ENCODE results near the gene TRDMT1. TPM values are rescaled to one million over a fixed set of nuclear protein-coding genes. Genes with fewer than 3 reads are reported as not detected.
A peak's percentile ranks its signal among the peaks of the same experiment; 100 is the strongest.

The TRDMT1 gene
- total and polyA plus RNA-seq, 7 experiments from 2014 or later, result 9.7 to 30.6 (median 15.2) TPM

DNA sequence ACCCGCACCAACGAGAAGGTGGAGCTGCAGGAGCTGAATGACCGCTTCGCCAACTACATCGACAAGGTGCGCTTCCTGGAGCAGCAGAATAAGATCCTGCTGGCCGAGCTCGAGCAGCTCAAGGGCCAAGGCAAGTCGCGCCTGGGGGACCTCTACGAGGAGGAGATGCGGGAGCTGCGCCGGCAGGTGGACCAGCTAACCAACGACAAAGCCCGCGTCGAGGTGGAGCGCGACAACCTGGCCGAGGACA is 28.2 kb upstream of the TRDMT1 start:
- peaks cover 0 to 3% (median 0%) of the 10 kb centered on the region in 5 donors for H3K27me3 Mint-ChIP-seq
- peak overlapping the region; percentile 87 to 100 (median 97) for H3K4me3 Mint-ChIP-seq
- peaks cover 28 to 43% (median 29%) of the 10 kb centered on the region in 3 experiments for H3K36me3 ChIP-seq (ENCODE audit: control insufficient read depth in 2 of 3, insufficient read depth in 3 of 3, low read length in 3 of 3)
- ChIA-PET CTCF (interaction anchor here (0.6 to 2.5 kb wide), 9 partner anchors 12 to 413 kb away, joined by 3 to 18 read pairs (median 4); partner anchors contain the start of genes RSU1 and TRDMT1), POLR2A (interaction anchor here (0.6 to 8.3 kb wide), 26 partner anchors 8 to 417 kb away, joined by 3 to 167 read pairs (median 4); partner anchors contain the start of genes RSU1, STAM and TRDMT1)
- H3K27ac Mint-ChIP-seq, result peak overlapping the region; percentile 91 to 100 (median 97)
- H3K9me3 ChIP-seq (ENCODE audit: control insufficient read depth in 2 of 3, low read length in 3 of 3), result no peaks in the 10 kb centered on the region
- peaks cover 5 to 51% (median 13%) of the 10 kb centered on the region in 5 donors for H3K36me3 Mint-ChIP-seq
- no peak for DNase-seq
- H3K9me3 Mint-ChIP-seq, result no peaks in the 10 kb centered on the region
- ATAC-seq, result no peak
- peak overlapping the region; percentile 83 for H3K27ac ChIP-seq (ENCODE audit: low read depth, low read length)
- H3K4me1 ChIP-seq (ENCODE audit: control insufficient read depth in 2 of 2, insufficient read depth in 2 of 2, low read length in 2 of 2), result peaks cover 44% of the 10 kb centered on the region in 2 donors
- intact Hi-C loops (cut with micrococcal nuclease), result loop anchor here (2.0 to 10.0 kb wide), 2 partner anchors 1425 to 1429 kb away; partner anchors contain the start of genes ARL5B (in 2 of the 2) and NSUN6 (in 1 of the 2)
- H3K27me3 ChIP-seq (ENCODE audit: control insufficient read depth in 2 of 2, insufficient read depth in 2 of 2, low read length in 2 of 2), result no peaks in the 10 kb centered on the region
- H3K4me1 Mint-ChIP-seq, result peaks cover 23 to 65% (median 62%) of the 10 kb centered on the region in 7 donors
- H3K4me3 ChIP-seq (ENCODE audit: low read length), result peak overlapping the region; percentile 93

DNA sequence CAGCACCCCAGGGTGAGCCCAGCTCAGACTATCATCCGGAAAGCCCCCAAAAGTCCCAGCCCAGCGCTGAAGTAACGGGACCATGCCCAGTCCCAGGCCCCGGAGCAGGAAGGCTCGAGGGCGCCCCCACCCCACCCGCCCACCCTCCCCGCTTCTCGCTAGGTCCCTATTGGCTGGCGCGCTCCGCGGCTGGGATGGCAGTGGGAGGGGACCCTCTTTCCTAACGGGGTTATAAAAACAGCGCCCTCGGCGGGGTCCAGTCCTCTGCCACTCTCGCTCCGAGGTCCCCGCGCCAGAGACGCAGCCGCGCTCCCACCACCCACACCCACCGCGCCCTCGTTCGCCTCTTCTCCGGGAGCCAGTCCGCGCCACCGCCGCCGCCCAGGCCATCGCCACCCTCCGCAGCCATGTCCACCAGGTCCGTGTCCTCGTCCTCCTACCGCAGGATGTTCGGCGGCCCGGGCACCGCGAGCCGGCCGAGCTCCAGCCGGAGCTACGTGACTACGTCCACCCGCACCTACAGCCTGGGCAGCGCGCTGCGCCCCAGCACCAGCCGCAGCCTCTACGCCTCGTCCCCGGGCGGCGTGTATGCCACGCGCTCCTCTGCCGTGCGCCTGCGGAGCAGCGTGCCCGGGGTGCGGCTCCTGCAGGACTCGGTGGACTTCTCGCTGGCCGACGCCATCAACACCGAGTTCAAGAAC is 27.7 kb upstream of the TRDMT1 start:
- H3K27ac Mint-ChIP-seq, result peak overlapping the region; percentile 91 to 100 (median 97)
- H3K9me3 ChIP-seq (ENCODE audit: control insufficient read depth in 2 of 3, low read length in 3 of 3), result no peaks in the 10 kb centered on the region
- ATAC-seq (peak; percentile 58), DNase-seq (peak in 8 of 9 donors; percentile 61 to 83 (median 64))
- H3K36me3 Mint-ChIP-seq, result peaks cover under 1 to 47% (median 9%) of the 10 kb centered on the region in 5 donors
- no peaks in the 10 kb centered on the region for H3K9me3 Mint-ChIP-seq
- peaks cover 0 to 3% (median 0%) of the 10 kb centered on the region in 5 donors for H3K27me3 Mint-ChIP-seq
- H3K4me3 Mint-ChIP-seq, result peak overlapping the region; percentile 87 to 100 (median 97)
- H3K4me1 ChIP-seq (ENCODE audit: control insufficient read depth in 2 of 2, insufficient read depth in 2 of 2, low read length in 2 of 2), result peaks cover 39 to 44% of the 10 kb centered on the region in 2 donors
- no peaks in the 10 kb centered on the region for H3K27me3 ChIP-seq (ENCODE audit: control insufficient read depth in 2 of 2, insufficient read depth in 2 of 2, low read length in 2 of 2)
- CTCF ChIA-PET, result interaction anchor here (0.6 to 2.5 kb wide), 9 partner anchors 12 to 412 kb away, joined by 3 to 18 read pairs (median 4); partner anchors contain the start of genes RSU1 and TRDMT1
- intact Hi-C loops (cut with micrococcal nuclease), result loop anchor here (2.0 to 10.0 kb wide), 2 partner anchors 1426 to 1430 kb away; partner anchors contain the start of genes ARL5B (in 2 of the 2) and NSUN6 (in 1 of the 2)
- peaks cover 21 to 62% (median 58%) of the 10 kb centered on the region in 7 donors for H3K4me1 Mint-ChIP-seq
- peak overlapping the region; percentile 83 for H3K27ac ChIP-seq (ENCODE audit: low read depth, low read length)
- H3K4me3 ChIP-seq (ENCODE audit: low read length), result peak overlapping the region; percentile 93
- peaks cover 23 to 39% (median 24%) of the 10 kb centered on the region in 3 experiments for H3K36me3 ChIP-seq (ENCODE audit: control insufficient read depth in 2 of 3, insufficient read depth in 3 of 3, low read length in 3 of 3)
- POLR2A ChIA-PET, result interaction anchor here (0.6 to 8.3 kb wide), 28 partner anchors 9 to 415 kb away, joined by 3 to 167 read pairs (median 4); partner anchors contain the start of genes RSU1, STAM and TRDMT1

DNA sequence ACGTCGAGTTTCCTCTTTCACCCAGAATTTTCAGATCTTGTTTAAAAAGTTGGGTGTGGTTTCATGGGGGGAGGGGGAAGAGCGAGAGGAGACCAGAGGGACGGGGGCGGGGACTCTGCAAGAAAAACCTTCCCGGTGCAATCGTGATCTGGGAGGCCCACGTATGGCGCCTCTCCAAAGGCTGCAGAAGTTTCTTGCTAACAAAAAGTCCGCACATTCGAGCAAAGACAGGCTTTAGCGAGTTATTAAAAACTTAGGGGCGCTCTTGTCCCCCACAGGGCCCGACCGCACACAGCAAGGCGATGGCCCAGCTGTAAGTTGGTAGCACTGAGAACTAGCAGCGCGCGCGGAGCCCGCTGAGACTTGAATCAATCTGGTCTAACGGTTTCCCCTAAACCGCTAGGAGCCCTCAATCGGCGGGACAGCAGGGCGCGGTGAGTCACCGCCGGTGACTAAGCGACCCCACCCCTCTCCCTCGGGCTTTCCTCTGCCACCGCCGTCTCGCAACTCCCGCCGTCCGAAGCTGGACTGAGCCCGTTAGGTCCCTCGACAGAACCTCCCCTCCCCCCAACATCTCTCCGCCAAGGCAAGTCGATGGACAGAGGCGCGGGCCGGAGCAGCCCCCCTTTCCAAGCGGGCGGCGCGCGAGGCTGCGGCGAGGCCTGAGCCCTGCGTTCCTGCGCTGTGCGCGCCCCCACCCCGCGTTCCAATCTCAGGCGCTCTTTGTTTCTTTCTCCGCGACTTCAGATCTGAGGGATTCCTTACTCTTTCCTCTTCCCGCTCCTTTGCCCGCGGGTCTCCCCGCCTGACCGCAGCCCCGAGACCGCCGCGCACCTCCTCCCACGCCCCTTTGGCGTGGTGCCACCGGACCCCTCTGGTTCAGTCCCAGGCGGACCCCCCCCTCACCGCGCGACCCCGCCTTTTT is 26.9 kb upstream of the TRDMT1 start, which contains the start of gene VIM:
Gene VIM, plus strand, starts transcription at position 151 of the 925 bp plus-strand sequence. CDS start 1,182 bp downstream, outside the sequence.
- peaks cover 25 to 61% (median 55%) of the 10 kb centered on the region in 7 donors for H3K4me1 Mint-ChIP-seq
- H3K4me3 Mint-ChIP-seq, result peak within 1 kb of the TSS; percentile 87 to 100 (median 97)

DNA sequence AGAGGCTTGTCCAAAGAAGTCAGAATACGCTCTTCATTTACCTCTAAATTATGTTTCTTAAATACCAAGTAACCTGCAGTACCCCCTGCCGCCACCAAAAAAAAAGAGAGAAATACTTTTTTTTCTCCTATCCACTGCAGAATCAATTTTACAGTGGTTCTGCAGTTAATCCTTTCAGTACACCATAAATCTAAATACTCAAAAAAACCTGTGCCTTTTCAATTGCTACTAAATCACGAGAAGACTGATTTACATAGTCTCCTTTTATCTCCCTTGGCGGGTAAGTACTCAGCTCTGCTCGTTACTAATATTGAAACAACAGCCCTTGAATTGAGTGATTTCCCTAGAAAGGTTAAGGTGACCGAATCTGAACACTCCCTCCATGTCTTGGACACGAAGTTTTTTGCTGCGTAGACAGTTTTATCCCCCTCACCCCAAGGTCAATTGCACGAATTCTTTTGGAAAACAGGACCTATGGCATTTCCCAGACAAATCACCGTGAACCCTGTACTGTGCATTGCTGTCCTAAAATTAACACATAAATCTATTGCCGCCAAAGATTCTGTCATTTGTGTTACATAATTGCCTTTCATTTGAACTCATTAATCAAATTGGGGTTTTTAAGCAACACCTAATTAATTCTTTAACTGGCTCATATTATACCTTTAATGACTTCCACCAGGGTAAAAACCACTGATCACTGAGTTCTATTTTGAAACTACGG is 26.1 kb upstream of the TRDMT1 start:
- intact Hi-C loops (cut with micrococcal nuclease), result loop anchor here (1.0 to 10.0 kb wide), 6 partner anchors 11 to 1431 kb away; partner anchors contain the start of genes ARL5B (in 2 of the 2) and NSUN6 (in 1 of the 2)
- H3K9me3 Mint-ChIP-seq, result no peaks in the 10 kb centered on the region
- peak overlapping the region; percentile 83 for H3K27ac ChIP-seq (ENCODE audit: low read depth, low read length)
- H3K36me3 Mint-ChIP-seq, result peaks cover 0 to 46% (median 7%) of the 10 kb centered on the region in 5 donors
- H3K27ac Mint-ChIP-seq, result peak overlapping the region; percentile 91 to 100 (median 97)
- peaks cover 13 to 25% (median 15%) of the 10 kb centered on the region in 3 experiments for H3K36me3 ChIP-seq (ENCODE audit: control insufficient read depth in 2 of 3, insufficient read depth in 3 of 3, low read length in 3 of 3)
- ChIA-PET POLR2A (interaction anchor here (0.6 to 8.3 kb wide), 11 partner anchors 12 to 413 kb away, joined by 3 to 167 read pairs (median 24); partner anchors contain the start of genes RSU1 and TRDMT1), CTCF (interaction anchor here (0.6 to 3.4 kb wide), 3 partner anchors 22 to 367 kb away, joined by 3 to 13 read pairs (median 8); partner anchors contain the start of gene TRDMT1)
- ATAC-seq (no peak), DNase-seq (peak in 8 of 9 donors; percentile 31 to 72 (median 58))
- peak overlapping the region; percentile 81 for H3K4me3 ChIP-seq (ENCODE audit: low read length)
- peaks cover 25 to 61% (median 55%) of the 10 kb centered on the region in 7 donors for H3K4me1 Mint-ChIP-seq
- no peaks in the 10 kb centered on the region for H3K9me3 ChIP-seq (ENCODE audit: control insufficient read depth in 2 of 3, low read length in 3 of 3)
- H3K4me1 ChIP-seq (ENCODE audit: control insufficient read depth in 2 of 2, insufficient read depth in 2 of 2, low read length in 2 of 2), result peaks cover 33 to 34% of the 10 kb centered on the region in 2 donors
- H3K27me3 Mint-ChIP-seq, result peaks cover 0 to 3% (median 0%) of the 10 kb centered on the region in 5 donors
- no peaks in the 10 kb centered on the region for H3K27me3 ChIP-seq (ENCODE audit: control insufficient read depth in 2 of 2, insufficient read depth in 2 of 2, low read length in 2 of 2)
- peak overlapping the region; percentile 87 to 100 (median 97) for H3K4me3 Mint-ChIP-seq

More for the DNA sequence above, 26.9 kb upstream of the TRDMT1 start, which contains the start of gene VIM:
- peak within 1 kb of the TSS; percentile 91 to 100 (median 97) for H3K27ac Mint-ChIP-seq
- peak within 1 kb of the TSS; percentile 83 for H3K27ac ChIP-seq (ENCODE audit: low read depth, low read length)
- CTCF ChIA-PET, result interaction anchor here (0.6 to 3.4 kb wide), 4 partner anchors 22 to 368 kb away, joined by 3 to 18 read pairs (median 8); partner anchors contain the start of gene TRDMT1
- peaks cover 17 to 30% (median 17%) of the 10 kb centered on the region in 3 experiments for H3K36me3 ChIP-seq (ENCODE audit: control insufficient read depth in 2 of 3, insufficient read depth in 3 of 3, low read length in 3 of 3)
- H3K9me3 ChIP-seq (ENCODE audit: control insufficient read depth in 2 of 3, low read length in 3 of 3), result no peaks in the 10 kb centered on the region
- DNase-seq (peak; percentile 72 to 84 (median 81)), ATAC-seq (peak; percentile 40)
- H3K4me1 ChIP-seq (ENCODE audit: control insufficient read depth in 2 of 2, insufficient read depth in 2 of 2, low read length in 2 of 2), result peaks cover 34 to 40% of the 10 kb centered on the region in 2 donors
- H3K4me3 ChIP-seq (ENCODE audit: low read length), result peak within 1 kb of the TSS; percentile 93
- intact Hi-C loops (cut with micrococcal nuclease), result loop anchor here (1.0 to 10.0 kb wide), 6 partner anchors 12 to 1430 kb away; partner anchors contain the start of genes ARL5B (in 2 of the 2) and NSUN6 (in 1 of the 2)
- POLR2A ChIA-PET, result interaction anchor here (0.8 to 8.3 kb wide), 17 partner anchors 9 to 415 kb away, joined by 3 to 167 read pairs (median 8); partner anchors contain the start of genes RSU1, STAM and TRDMT1
- no peaks in the 10 kb centered on the region for H3K27me3 ChIP-seq (ENCODE audit: control insufficient read depth in 2 of 2, insufficient read depth in 2 of 2, low read length in 2 of 2)
- no peaks in the 10 kb centered on the region for H3K9me3 Mint-ChIP-seq
- H3K36me3 Mint-ChIP-seq, result peaks cover 0 to 46% (median 7%) of the 10 kb centered on the region in 5 donors
- peaks cover 0 to 3% (median 0%) of the 10 kb centered on the region in 5 donors for H3K27me3 Mint-ChIP-seq

DNA sequence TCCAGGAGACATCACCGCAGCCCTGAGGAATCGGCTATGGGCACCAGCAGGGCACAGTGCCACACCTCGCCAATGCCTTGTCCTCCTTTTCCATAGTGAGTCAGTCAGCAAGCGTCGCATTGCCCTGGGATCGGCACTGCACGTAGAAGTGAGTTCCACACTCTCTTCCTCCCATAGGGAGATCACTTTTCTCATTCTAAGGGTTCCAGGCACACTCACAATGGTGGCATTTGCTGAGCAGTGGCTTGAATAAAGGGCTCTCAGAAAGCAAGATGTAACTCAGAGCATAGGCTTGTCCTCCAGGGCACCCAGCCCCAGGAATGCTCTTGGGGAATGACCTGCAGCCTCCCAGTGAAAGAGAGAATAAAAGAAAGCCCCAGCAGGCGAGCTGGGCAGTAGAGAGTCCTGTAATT is 25.4 kb upstream of the TRDMT1 start:
- Histone ChIP-seq H3K27ac (ENCODE audit: low read depth, low read length) (peak overlapping the region; percentile 83), H3K4me1 (ENCODE audit: control insufficient read depth in 2 of 2, insufficient read depth in 2 of 2, low read length in 2 of 2) (peaks cover 27 to 28% of the 10 kb centered on the region in 2 donors), H3K36me3 (ENCODE audit: control insufficient read depth in 2 of 3, insufficient read depth in 3 of 3, low read length in 3 of 3) (peaks cover 7 to 19% (median 9%) of the 10 kb centered on the region in 3 experiments), H3K27me3 (ENCODE audit: control insufficient read depth in 2 of 2, insufficient read depth in 2 of 2, low read length in 2 of 2) (no peaks in the 10 kb centered on the region), H3K9me3 (ENCODE audit: control insufficient read depth in 2 of 3, low read length in 3 of 3) (no peaks in the 10 kb centered on the region), H3K4me3 (ENCODE audit: low read length) (peak overlapping the region; percentile 81)
- intact Hi-C loops (cut with micrococcal nuclease), result loop anchor here in 1 of 2 donors (1.0 to 10.0 kb wide), 2 partner anchors 11 to 1428 kb away; partner anchors contain the start of genes ARL5B and NSUN6
- H3K27me3 Mint-ChIP-seq, result peaks cover 0 to 8% (median 0%) of the 10 kb centered on the region in 5 donors
- peaks cover 0 to 44% (median 7%) of the 10 kb centered on the region in 5 donors for H3K36me3 Mint-ChIP-seq
- POLR2A ChIA-PET, result interaction anchor here (0.6 to 8.3 kb wide), 5 partner anchors 13 to 398 kb away, joined by 3 to 167 read pairs (median 6); partner anchors contain the start of gene TRDMT1
- CTCF ChIA-PET, result interaction anchor here (2.7 to 3.4 kb wide), 2 partner anchors 21 to 26 kb away, joined by 8 to 13 read pairs; partner anchors contain the start of gene TRDMT1
- peaks cover 0 to 2% (median 0%) of the 10 kb centered on the region in 11 donors for H3K9me3 Mint-ChIP-seq
- H3K27ac Mint-ChIP-seq, result peak overlapping the region; percentile 91 to 100 (median 97)
- H3K4me1 Mint-ChIP-seq, result peaks cover 30 to 59% (median 53%) of the 10 kb centered on the region in 7 donors
- peak overlapping the region; percentile 87 to 100 (median 97) for H3K4me3 Mint-ChIP-seq
- ATAC-seq, result no peak
- no peak for DNase-seq
